Fibroblast of lung (primary cell): ENCODE data around the gene PAPPA. TPM values are rescaled to one million over a fixed set of nuclear protein-coding genes. Genes with fewer than 3 reads are reported as not detected.

Source experiments
- DNase-seq, 2 donors: peaks; one replicate each; pipeline versions ENCODE4 v3.0.0 to v3.0.0-alpha.2; 2010; ENCODE audit warnings: low read depth in 2 of 2
- H2AFZ ChIP-seq: 2 replicates; pipeline ENCODE4 v1.5.1; 2012; ENCODE audit warnings: low read length, control low read depth, inconsistent platforms
- H3K27ac ChIP-seq: 2 replicates; pipeline ENCODE4 v1.5.1; 2011; ENCODE audit warnings: low read length, control low read depth; ENCODE audit not compliant: insufficient read depth
- H3K27me3 ChIP-seq: 2 replicates; pipeline ENCODE4 v1.5.1; 2011; ENCODE audit warnings: mild to moderate bottlenecking, low read length; ENCODE audit not compliant: control insufficient read depth, insufficient read depth
- H3K36me3 ChIP-seq: 2 replicates; pipeline ENCODE4 v1.5.1; 2011; ENCODE audit warnings: low read length; ENCODE audit not compliant: control insufficient read depth, insufficient read depth
- H3K4me1 ChIP-seq: 2 replicates; pipeline ENCODE4 v1.5.1; 2011; ENCODE audit warnings: low read length; ENCODE audit not compliant: control insufficient read depth, insufficient read depth; ENCODE audit errors: extremely low read depth
- H3K4me2 ChIP-seq: 2 replicates; pipeline ENCODE4 v1.5.1; 2011; ENCODE audit warnings: low read length, control low read depth; ENCODE audit not compliant: insufficient read depth; ENCODE audit errors: extremely low read depth
- H3K4me3 ChIP-seq, 4 experiments: fragments of 200-600 bp in 1 of 4; sonication (generic) in 1 of 4; replicated peaks in 1 of 4; 2 replicates each; pipeline ENCODE4 v1.5.1; 2011 to 2016; ENCODE audit warnings: low read length in 4 of 4, low read depth in 3 of 4, mild to moderate bottlenecking in 3 of 4, control low read depth in 2 of 4, inconsistent platforms in 1 of 4, mixed read lengths in 1 of 4; ENCODE audit not compliant: insufficient read depth in 1 of 4; ENCODE audit errors: control extremely low read depth in 1 of 4
- H3K79me2 ChIP-seq: 2 replicates; pipeline ENCODE4 v1.5.1; 2012; ENCODE audit warnings: mild to moderate bottlenecking, low read length, inconsistent platforms; ENCODE audit not compliant: control insufficient read depth, insufficient read depth
- H3K9ac ChIP-seq: 2 replicates; pipeline ENCODE4 v1.5.1; 2011; ENCODE audit warnings: mild to moderate bottlenecking, low read length, control low read depth; ENCODE audit not compliant: insufficient read depth
- H3K9me3 ChIP-seq: 2 replicates; pipeline ENCODE4 v1.5.1; 2012; ENCODE audit warnings: low read depth, low read length; ENCODE audit not compliant: control insufficient read depth, insufficient read depth
- H4K20me1 ChIP-seq: 2 replicates; pipeline ENCODE4 v1.5.1; 2011; ENCODE audit warnings: low read length; ENCODE audit not compliant: control insufficient read depth, insufficient read depth; ENCODE audit errors: extremely low read depth
- CTCF ChIP-seq, 2 donors: IDR thresholded peaks in 1 of 2; conservative IDR thresholded peaks in 1 of 2; 1 replicate in 1 of 2; 2 replicates in 1 of 2; pipeline ENCODE4 v1.5.1; 2011 to 2012; ENCODE audit warnings: low read length in 2 of 2, control low read depth in 1 of 2, inconsistent platforms in 1 of 2, low read depth in 1 of 2, mild to moderate bottlenecking in 1 of 2
- EZH2 ChIP-seq: IDR thresholded peaks from 2 replicates; pipeline ENCODE4 v1.5.1; 2012; ENCODE audit warnings: low read length, control low read depth, mild to moderate bottlenecking; ENCODE audit errors: missing control alignments
- polyA plus RNA-seq, 2 donors: library from polyadenylated mRNA; depleted of rRNA in 1 of 2; stranded (reverse) in 1 of 2; unstranded in 1 of 2; fragments of >200 nt; gene quantifications; 2 replicates each; pipeline ENCODE4 v1.2.1, GENCODE V29; 2011 to 2012; ENCODE audit warnings: missing spikeins in 1 of 2
- total RNA-seq: library from RNA; depleted of rRNA; stranded (reverse); fragments of >200 nt; gene quantifications from 2 replicates; pipeline ENCODE4 v1.2.1, GENCODE V29; 2014

PAPPA gene
- total and polyA plus RNA-seq, 2 donors (not counting 1 experiment from before 2014, with no cell fraction given) = 8.8 to 45.7 TPM

GRCh38 chr9:116284518-116284917, 130.9 kb downstream of the PAPPA start:
- Histone ChIP-seq H3K36me3 (no peaks in the 10 kb centered on the region), H3K9ac (no peak overlapping the region), H3K9me3 (no peaks in the 10 kb centered on the region), H3K27ac (no peak overlapping the region), H2AFZ (no peak overlapping the region), H3K79me2 (no peaks in the 10 kb centered on the region), H4K20me1 (no peaks in the 10 kb centered on the region), H3K27me3 (no peaks in the 10 kb centered on the region), H3K4me2 (no peak overlapping the region), H3K4me1 (peaks cover 6% of the 10 kb centered on the region), H3K4me3 (no peak overlapping the region)
- TF ChIP-seq CTCF (conservative IDR thresholded peaks at IDR 0.05 in 1 of 2, IDR thresholded peaks at IDR 0.05 in 1 of 2; ENCODE audit: low read depth in 1 of 2, low read length in 2 of 2) = no peak
- no peak for TF ChIP-seq EZH2
- DNase-seq = no peak

- Histone ChIP-seq H3K9ac (no peak overlapping the region), H3K79me2 (no peaks in the 10 kb centered on the region), H3K4me2 (no peak overlapping the region), H2AFZ (no peak overlapping the region), H3K27ac (no peak overlapping the region), H3K4me3 (no peak overlapping the region), H3K36me3 (no peaks in the 10 kb centered on the region), H3K9me3 (no peaks in the 10 kb centered on the region), H3K27me3 (no peaks in the 10 kb centered on the region), H4K20me1 (no peaks in the 10 kb centered on the region), H3K4me1 (peaks cover 6% of the 10 kb centered on the region)
- DNase-seq = no peak
- TF ChIP-seq CTCF (conservative IDR thresholded peaks at IDR 0.05 in 1 of 2, IDR thresholded peaks at IDR 0.05 in 1 of 2; ENCODE audit: low read depth in 1 of 2, low read length in 2 of 2) (peak in 1 of 2 donors; percentile 19), EZH2 (no peak)
These were observed 131.7 kb downstream of the PAPPA start for GRCh38 chr9:116285320-116285719.

- no peaks in the 10 kb centered on the region for H4K20me1 ChIP-seq
- H3K4me1 ChIP-seq = peaks cover 6% of the 10 kb centered on the region
- H3K9me3 ChIP-seq = no peaks in the 10 kb centered on the region
- no peaks in the 10 kb centered on the region for H3K79me2 ChIP-seq
- no peak overlapping the region for H3K27ac ChIP-seq
- no peak overlapping the region for H3K9ac ChIP-seq
- no peaks in the 10 kb centered on the region for H3K27me3 ChIP-seq
- no peaks in the 10 kb centered on the region for H3K36me3 ChIP-seq
- no peak overlapping the region for H2AFZ ChIP-seq
- H3K4me2 ChIP-seq = no peak overlapping the region
- TF ChIP-seq CTCF (conservative IDR thresholded peaks at IDR 0.05 in 1 of 2, IDR thresholded peaks at IDR 0.05 in 1 of 2; ENCODE audit: low read depth in 1 of 2, low read length in 2 of 2) (no peak), EZH2 (no peak)
- peak; percentile 15 to 27 for DNase-seq
- no peak overlapping the region for H3K4me3 ChIP-seq
These were observed 132.7 kb downstream of the PAPPA start for GRCh38 chr9:116286297-116286696.
